GM21447 (cell line): Measurements from ENCODE around the gene TMEM178B.

Source experiments
- ATAC-seq: cut with Tn5 transposase; IDR thresholded peaks from one replicate; pipeline ENCODE4 v1.9.1; 2021; ENCODE audit not compliant: unreplicated experiment

Gene TMEM178B

GRCh38 chr7:141220263-141220880 is 146.5 kb downstream of the TMEM178B start:
- no peak for ATAC-seq

GRCh38 chr7:141221007-141221612 is 147.2 kb downstream of the TMEM178B start:
- no peak for ATAC-seq

GRCh38 chr7:141225916-141226618 is 152.2 kb downstream of the TMEM178B start:
- no peak for ATAC-seq

GRCh38 chr7:141227454-141227853 is 153.6 kb downstream of the TMEM178B start:
- ATAC-seq = no peak

- ATAC-seq = no peak
Measured at GRCh38 chr7:141228482-141228881, 154.6 kb downstream of the TMEM178B start.

GRCh38 chr7:141231018-141231792 is 157.3 kb downstream of the TMEM178B start:
- no peak for ATAC-seq

- no peak for ATAC-seq
Measured at GRCh38 chr7:141232286-141233051, 158.6 kb downstream of the TMEM178B start.

- no peak for ATAC-seq
Measured at GRCh38 chr7:141234335-141235105, 160.7 kb downstream of the TMEM178B start.

GRCh38 chr7:141235656-141236055 is 161.8 kb downstream of the TMEM178B start:
- ATAC-seq = no peak

GRCh38 chr7:141238596-141239243 is 164.9 kb downstream of the TMEM178B start:
- no peak for ATAC-seq

GRCh38 chr7:141239661-141240060 is 165.8 kb downstream of the TMEM178B start:
- no peak for ATAC-seq

GRCh38 chr7:141242568-141242967 is 168.7 kb downstream of the TMEM178B start:
- ATAC-seq = no peak

- no peak for ATAC-seq
Measured at GRCh38 chr7:141243368-141243767, 169.5 kb downstream of the TMEM178B start.

GRCh38 chr7:141244435-141244834 is 170.6 kb downstream of the TMEM178B start:
- ATAC-seq = no peak

GRCh38 chr7:141246426-141246825 is 172.6 kb downstream of the TMEM178B start:
- ATAC-seq = no peak

- ATAC-seq = no peak
Measured at GRCh38 chr7:141251180-141251579, 177.3 kb downstream of the TMEM178B start.

- ATAC-seq = no peak
Measured at GRCh38 chr7:141251957-141252356, 178.1 kb downstream of the TMEM178B start.

GRCh38 chr7:141257597-141257996 is 183.7 kb downstream of the TMEM178B start:
- ATAC-seq = no peak

GRCh38 chr7:141258559-141258958 is 184.7 kb downstream of the TMEM178B start:
- no peak for ATAC-seq
